ENCODE results near the gene RDH14.

RDH14 gene

GRCh38 chr2:18583905-18584607 lies 23.6 kb upstream of the RDH14 start:
- DNase-seq (ENCODE audit: low read depth): no peak
- TF ChIP-seq CTCF (IDR thresholded peaks at IDR 0.05; ENCODE audit: control insufficient read depth, insufficient read depth, low read depth, low read length, missing control alignments): no peak
- H3K4me3 ChIP-seq (ENCODE audit: control insufficient read depth, low read depth, low read length): no peak overlapping the region

- DNase-seq (ENCODE audit: low read depth): no peak
- no peak overlapping the region for H3K4me3 ChIP-seq (ENCODE audit: control insufficient read depth, low read depth, low read length)
- no peak for TF ChIP-seq CTCF (IDR thresholded peaks at IDR 0.05; ENCODE audit: control insufficient read depth, insufficient read depth, low read depth, low read length, missing control alignments)
These were observed 20.2 kb upstream of the RDH14 start for GRCh38 chr2:18580606-18581005.

GRCh38 chr2:18578033-18578432 lies 17.6 kb upstream of the RDH14 start:
- DNase-seq (ENCODE audit: low read depth): peak; percentile 28
- H3K4me3 ChIP-seq (ENCODE audit: control insufficient read depth, low read depth, low read length): no peak overlapping the region
- no peak for TF ChIP-seq CTCF (IDR thresholded peaks at IDR 0.05; ENCODE audit: control insufficient read depth, insufficient read depth, low read depth, low read length, missing control alignments)

- no peak for TF ChIP-seq CTCF (IDR thresholded peaks at IDR 0.05; ENCODE audit: control insufficient read depth, insufficient read depth, low read depth, low read length, missing control alignments)
- no peak for DNase-seq (ENCODE audit: low read depth)
- H3K4me3 ChIP-seq (ENCODE audit: control insufficient read depth, low read depth, low read length): no peak overlapping the region
These were observed 5.8 kb upstream of the RDH14 start for GRCh38 chr2:18566145-18566769.

GRCh38 chr2:18560797-18561085 lies 288 bp upstream of the RDH14 start:
- H3K4me3 ChIP-seq (ENCODE audit: control insufficient read depth, low read depth, low read length): peak overlapping the region; percentile 82
- no peak for DNase-seq (ENCODE audit: low read depth)
- TF ChIP-seq CTCF (IDR thresholded peaks at IDR 0.05; ENCODE audit: control insufficient read depth, insufficient read depth, low read depth, low read length, missing control alignments): no peak

- TF ChIP-seq CTCF (IDR thresholded peaks at IDR 0.05; ENCODE audit: control insufficient read depth, insufficient read depth, low read depth, low read length, missing control alignments): no peak
- no peak for DNase-seq (ENCODE audit: low read depth)
- H3K4me3 ChIP-seq (ENCODE audit: control insufficient read depth, low read depth, low read length): peak overlapping the region; percentile 82
These were observed 872 bp downstream of the RDH14 start for GRCh38 chr2:18559531-18560030.

All from AG09309 (cell line).